PC-9 (cell line): ENCODE data around the gene MYO3B. TPM values are rescaled to one million over a fixed set of nuclear protein-coding genes. Genes with fewer than 3 reads are reported as not detected.

ENCODE experiments used
- BruUV-seq: library from RNA; stranded (reverse); fragments of 400-500 nt; replicated peaks from 2 replicates; lab custom pipeline; 2021; lab: Mats Ljungman, UMichigan
- CTCF ChIA-PET: fragments of 300-600 bp; sonication (Branson Sonifier 250); formaldehyde crosslinking; loops from one replicate; lab custom pipeline; 2022; ENCODE audit warnings: antibody characterized with exemption; lab: Charles Lee
- POLR2A ChIA-PET: fragments of 300-600 bp; sonication (Branson Sonifier 250); formaldehyde crosslinking; loops from one replicate; lab custom pipeline; 2022; ENCODE audit warnings: antibody characterized with exemption; ENCODE audit not compliant: unreplicated experiment; lab: Charles Lee
- DNase-seq, 2 experiments: peaks; one replicate each; pipeline versions ENCODE4 v3.0.0 to v3.0.0-alpha.2; 2015 to 2022; ENCODE audit warnings: mixed read lengths in 1 of 2
- H2AFZ ChIP-seq: fragments of 200-600 bp; sonication (generic); 2 replicates; pipeline ENCODE4 v1.8.1; 2017; ENCODE audit warnings: antibody characterized with exemption
- H3F3A ChIP-seq: fragments of 200-600 bp; sonication (generic); 2 replicates; pipeline ENCODE4 v1.8.1; 2017; ENCODE audit warnings: antibody characterized with exemption, mild to moderate bottlenecking, low read depth; ENCODE audit not compliant: insufficient read depth
- H3K27ac ChIP-seq: fragments of 200-600 bp; sonication (generic); 2 replicates; pipeline ENCODE4 v1.6.1; 2016; ENCODE audit warnings: mixed run types
- H3K27me3 ChIP-seq: fragments of 200-600 bp; sonication (generic); 2 replicates; pipeline ENCODE4 v1.6.1; 2016; ENCODE audit warnings: low read depth, mixed run types; ENCODE audit not compliant: insufficient read depth
- H3K36me3 ChIP-seq: fragments of 200-600 bp; sonication (generic); 2 replicates; pipeline ENCODE4 v1.6.1; 2016; ENCODE audit warnings: low read depth, mixed run types
- H3K4me1 ChIP-seq: fragments of 200-600 bp; sonication (generic); replicated peaks from 2 replicates; pipeline ENCODE4 v1.6.1; 2016; ENCODE audit warnings: mixed run types; ENCODE audit not compliant: insufficient read depth
- H3K4me2 ChIP-seq: fragments of 200-600 bp; sonication (generic); 2 replicates; pipeline ENCODE4 v1.6.1; 2017; ENCODE audit warnings: mixed run types
- H3K4me3 ChIP-seq: fragments of 200-600 bp; sonication (generic); 2 replicates; pipeline ENCODE4 v1.6.1; 2016; ENCODE audit warnings: mixed run types
- H3K79me2 ChIP-seq: fragments of 200-600 bp; sonication (generic); 2 replicates; pipeline ENCODE4 v1.6.1; 2017; ENCODE audit warnings: low read depth, mixed run types
- H3K9me2 ChIP-seq: fragments of 200-600 bp; sonication (generic); 2 replicates; pipeline ENCODE4 v1.8.1; 2017; ENCODE audit warnings: mild to moderate bottlenecking; ENCODE audit not compliant: insufficient read depth
- H3K9me3 ChIP-seq: fragments of 200-600 bp; sonication (generic); 2 replicates; pipeline ENCODE4 v1.8.1; 2016; ENCODE audit warnings: low read depth; ENCODE audit not compliant: insufficient read depth
- H4K20me1 ChIP-seq: fragments of 200-600 bp; sonication (generic); 2 replicates; pipeline ENCODE4 v1.8.1; 2017; ENCODE audit not compliant: insufficient read depth
- EZH2 ChIP-seq: fragments of 200-600 bp; sonication (generic); IDR thresholded peaks from 2 replicates; pipeline ENCODE4 v1.8.0; 2017; ENCODE audit warnings: antibody characterized with exemption, low read depth
- intact Hi-C: fragments of 100-400 bp; cut with micrococcal nuclease; formaldehyde crosslinking; loops from one replicate; pipeline ENCODE4 v1.10.0; 2022; ENCODE audit not compliant: unreplicated experiment
- total RNA-seq: library from RNA; stranded (reverse); gene quantifications from 2 replicates; pipeline ENCODE4 v1.2.3, GENCODE V29; 2021
- TF ChIP-seq, protein P1 (sequence below): fragments of 200-600 bp; sonication (generic); conservative IDR thresholded peaks from 2 replicates; pipeline ENCODE4 v1.6.1; 2017; ENCODE audit warnings: mixed run types, antibody characterized with exemption, mild to moderate bottlenecking, moderate library complexity

The MYO3B gene
- total RNA-seq, 1 experiment from 2014 or later, result 5.3 TPM

DNA sequence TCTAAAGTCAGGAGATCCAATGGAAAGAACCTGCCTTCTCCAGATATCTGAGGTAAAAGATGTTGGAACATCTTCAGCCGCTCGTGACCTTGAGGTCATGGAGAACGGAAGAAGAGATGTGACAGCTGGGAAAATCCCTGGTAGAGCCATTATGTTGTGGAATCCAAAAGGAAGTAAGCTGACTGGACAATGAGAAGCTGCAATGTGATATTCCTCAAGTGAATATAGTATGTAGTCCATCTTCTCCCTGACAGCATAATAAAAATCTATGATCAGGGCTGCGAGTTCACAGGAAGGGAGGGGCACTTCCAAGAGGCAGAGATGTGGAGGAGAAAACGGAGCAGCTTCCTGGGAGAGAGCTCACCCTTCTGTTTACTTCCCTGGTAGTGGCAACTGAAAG lies 336.2 kb downstream of the MYO3B start:
- TF ChIP-seq, protein P1, sequence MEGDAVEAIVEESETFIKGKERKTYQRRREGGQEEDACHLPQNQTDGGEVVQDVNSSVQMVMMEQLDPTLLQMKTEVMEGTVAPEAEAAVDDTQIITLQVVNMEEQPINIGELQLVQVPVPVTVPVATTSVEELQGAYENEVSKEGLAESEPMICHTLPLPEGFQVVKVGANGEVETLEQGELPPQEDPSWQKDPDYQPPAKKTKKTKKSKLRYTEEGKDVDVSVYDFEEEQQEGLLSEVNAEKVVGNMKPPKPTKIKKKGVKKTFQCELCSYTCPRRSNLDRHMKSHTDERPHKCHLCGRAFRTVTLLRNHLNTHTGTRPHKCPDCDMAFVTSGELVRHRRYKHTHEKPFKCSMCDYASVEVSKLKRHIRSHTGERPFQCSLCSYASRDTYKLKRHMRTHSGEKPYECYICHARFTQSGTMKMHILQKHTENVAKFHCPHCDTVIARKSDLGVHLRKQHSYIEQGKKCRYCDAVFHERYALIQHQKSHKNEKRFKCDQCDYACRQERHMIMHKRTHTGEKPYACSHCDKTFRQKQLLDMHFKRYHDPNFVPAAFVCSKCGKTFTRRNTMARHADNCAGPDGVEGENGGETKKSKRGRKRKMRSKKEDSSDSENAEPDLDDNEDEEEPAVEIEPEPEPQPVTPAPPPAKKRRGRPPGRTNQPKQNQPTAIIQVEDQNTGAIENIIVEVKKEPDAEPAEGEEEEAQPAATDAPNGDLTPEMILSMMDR, result no peak
- no peak for TF ChIP-seq EZH2
- Histone ChIP-seq H2AFZ (no peak overlapping the region), H3K4me3 (no peak overlapping the region), H3K4me1 (no peaks in the 10 kb centered on the region), H3K9me3 (no peaks in the 10 kb centered on the region), H3K4me2 (no peak overlapping the region), H3F3A (no peaks in the 10 kb centered on the region), H3K27me3 (no peaks in the 10 kb centered on the region), H3K9me2 (no peaks in the 10 kb centered on the region), H3K79me2 (no peaks in the 10 kb centered on the region), H3K27ac (no peak overlapping the region), H4K20me1 (no peaks in the 10 kb centered on the region), H3K36me3 (no peaks in the 10 kb centered on the region)
- BruUV-seq, result no TSS peak
- ChIA-PET POLR2A (no interaction called here), CTCF (no interaction called here)
- DNase-seq, result no peak
- intact Hi-C loops, result loop anchor here (10.0 kb wide), 1 partner anchor 201 kb away; the partner anchor contains the start of gene SP5

DNA sequence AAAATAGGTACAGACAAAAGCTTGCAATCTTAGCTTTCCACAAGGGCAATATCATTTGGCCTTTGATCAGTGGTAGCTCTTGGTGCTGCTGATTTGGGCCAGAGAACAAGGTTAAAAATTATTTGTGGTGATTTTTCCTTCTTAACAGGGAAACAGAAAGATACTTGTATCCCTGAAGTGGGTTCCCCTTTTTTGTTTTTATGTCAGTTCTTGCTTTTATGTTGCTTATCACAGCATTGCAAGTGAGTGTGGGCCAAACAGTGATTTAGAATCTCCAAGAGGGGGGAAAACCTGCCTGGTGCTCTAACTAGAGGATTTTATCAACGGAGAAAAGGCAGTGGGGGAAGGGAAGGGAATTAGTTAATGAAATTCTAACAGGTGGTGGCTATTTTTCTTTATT lies 339.6 kb downstream of the MYO3B start:
- no peaks in the 10 kb centered on the region for H3F3A ChIP-seq
- POLR2A ChIA-PET, result interaction anchor here (0.6 kb wide), 1 partner anchor 8 kb away, joined by 8 read pairs; no protein-coding TSS in a partner anchor
- H3K4me2 ChIP-seq, result no peak overlapping the region
- no peaks in the 10 kb centered on the region for H3K4me1 ChIP-seq
- CTCF ChIA-PET, result no interaction called here
- no peaks in the 10 kb centered on the region for H3K79me2 ChIP-seq
- DNase-seq, result no peak
- no peaks in the 10 kb centered on the region for H3K36me3 ChIP-seq
- H3K27me3 ChIP-seq, result no peaks in the 10 kb centered on the region
- TF ChIP-seq, protein P1, result no peak
- no peak for TF ChIP-seq EZH2
- H3K4me3 ChIP-seq, result no peak overlapping the region
- H2AFZ ChIP-seq, result no peak overlapping the region
- H3K9me3 ChIP-seq, result no peaks in the 10 kb centered on the region
- no peaks in the 10 kb centered on the region for H3K9me2 ChIP-seq
- no peaks in the 10 kb centered on the region for H4K20me1 ChIP-seq
- intact Hi-C loops, result loop anchor here (10.0 kb wide), 1 partner anchor 197 kb away; the partner anchor contains the start of gene SP5
- BruUV-seq, result no TSS peak
- H3K27ac ChIP-seq, result no peak overlapping the region

DNA sequence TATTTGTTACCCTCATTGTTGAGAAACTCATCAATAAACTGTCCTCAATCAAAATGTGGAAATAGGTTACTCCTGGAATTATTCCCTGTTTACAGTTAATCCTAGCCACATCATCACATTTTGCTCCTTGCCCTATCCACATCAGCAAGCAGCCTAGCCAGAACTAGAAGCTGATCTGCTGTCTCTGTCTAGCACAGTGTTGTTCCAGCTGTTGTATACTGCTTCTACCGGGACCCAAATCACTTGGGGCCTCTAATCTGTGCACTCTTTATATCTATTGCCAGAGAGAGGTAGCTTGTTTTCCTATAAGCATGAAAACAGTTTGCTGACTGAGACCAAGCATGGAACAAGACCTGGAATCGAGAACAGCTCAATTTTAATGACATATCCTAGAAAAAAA lies 341.0 kb downstream of the MYO3B start:
- DNase-seq, result no peak
- intact Hi-C loops, result loop anchor here (10.0 kb wide), 1 partner anchor 196 kb away; the partner anchor contains the start of gene SP5
- no peaks in the 10 kb centered on the region for H3K4me1 ChIP-seq
- H3K27ac ChIP-seq, result no peak overlapping the region
- no peaks in the 10 kb centered on the region for H3K36me3 ChIP-seq
- TF ChIP-seq EZH2, result no peak
- TF ChIP-seq, protein P1, result no peak
- H3F3A ChIP-seq, result no peaks in the 10 kb centered on the region
- no peak overlapping the region for H2AFZ ChIP-seq
- CTCF ChIA-PET, result no interaction called here
- BruUV-seq, result no TSS peak
- no peaks in the 10 kb centered on the region for H4K20me1 ChIP-seq
- H3K79me2 ChIP-seq, result no peaks in the 10 kb centered on the region
- POLR2A ChIA-PET, result no interaction called here
- H3K9me2 ChIP-seq, result no peaks in the 10 kb centered on the region
- no peaks in the 10 kb centered on the region for H3K27me3 ChIP-seq
- H3K9me3 ChIP-seq, result no peaks in the 10 kb centered on the region
- H3K4me3 ChIP-seq, result no peak overlapping the region
- no peak overlapping the region for H3K4me2 ChIP-seq
